ENCODE measurements around the gene ANKRD11. TPM values are rescaled to one million over a fixed set of nuclear protein-coding genes. Genes with fewer than 3 reads are reported as not detected.

ANKRD11 gene
- total RNA-seq, 1 experiment from 2014 or later = 266 TPM

DNA sequence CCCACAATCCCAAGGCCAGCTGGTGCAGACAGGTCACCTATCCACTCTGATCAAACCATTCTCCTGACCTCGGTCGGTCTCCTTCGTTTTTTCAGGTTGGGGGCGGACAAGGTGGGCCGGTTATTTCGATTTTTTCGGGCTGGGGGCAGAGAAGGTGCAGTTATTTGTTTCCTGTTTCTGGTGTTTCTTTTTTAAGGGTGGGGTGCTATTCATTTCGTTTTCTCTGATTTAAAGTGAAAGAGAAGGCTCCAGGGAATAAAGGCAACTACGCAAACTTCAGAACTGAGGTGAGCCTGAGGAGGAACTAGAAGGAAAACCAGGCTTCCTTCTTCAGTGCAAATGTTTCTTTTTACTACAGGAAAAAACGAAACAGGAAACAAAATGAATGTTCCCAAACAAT lies 64.8 kb downstream of the ANKRD11 start:
- no TSS peak for BruUV-seq (replicated peaks)
- no peak for ATAC-seq
- Histone ChIP-seq H3K9ac (ENCODE audit: low read length) (no peak overlapping the region), H3K36me3 (ENCODE audit: control insufficient read depth in 1 of 2, insufficient read depth in 2 of 2, low read length in 2 of 2) (peaks cover 6 to 8% of the 10 kb centered on the region in 2 experiments; a peak in 2 of 4 replicates), H3K27ac (ENCODE audit: low read depth, low read length) (no peak overlapping the region), H4K20me1 (ENCODE audit: insufficient read depth) (peaks cover 46% of the 10 kb centered on the region), H3K79me2 (ENCODE audit: insufficient read depth, low read length) (peaks cover 86% of the 10 kb centered on the region), H3K27me3 (ENCODE audit: insufficient read depth, low read length) (no peaks in the 10 kb centered on the region), H3K9me3 (ENCODE audit: control insufficient read depth in 1 of 2, insufficient read depth in 1 of 2, low read depth in 1 of 2, low read length in 2 of 2) (no peaks in the 10 kb centered on the region), H3K4me1 (ENCODE audit: control insufficient read depth in 1 of 2, insufficient read depth in 2 of 2, low read length in 2 of 2) (no peaks in the 10 kb centered on the region), H2AFZ (ENCODE audit: low read depth, low read length, poor library complexity, severe bottlenecking) (no peak overlapping the region), H3K4me3 (replicated peaks in 1 of 2; ENCODE audit: low read depth in 1 of 2, low read length in 2 of 2) (no peak overlapping the region), H3K4me2 (ENCODE audit: low read length) (no peak overlapping the region), H3K9me2 (ENCODE audit: insufficient read depth) (no peaks in the 10 kb centered on the region)
- no peak for DNase-seq (ENCODE audit: low read depth, low spot score)
- TF ChIP-seq SIN3A (IDR thresholded peaks at IDR 0.05; ENCODE audit: low read depth) (no peak), EZH2phosphoT487 (IDR thresholded peaks at IDR 0.05; ENCODE audit: borderline replicate concordance) (no peak), EZH2 (IDR thresholded peaks at IDR 0.05) (no peak), JUND (IDR thresholded peaks at IDR 0.05) (no peak), TCF7L2 (IDR thresholded peaks at IDR 0.05; ENCODE audit: borderline replicate concordance, extremely low read depth, insufficient read depth, insufficient read length) (no peak), ZFX (IDR thresholded peaks at IDR 0.05) (no peak), ELF1 (IDR thresholded peaks at IDR 0.05; ENCODE audit: borderline replicate concordance, low read depth) (no peak), EGR1 (IDR thresholded peaks at IDR 0.05; ENCODE audit: low read depth) (no peak), RAD21 (IDR thresholded peaks at IDR 0.05; ENCODE audit: low read depth) (no peak)
- TF ChIP-seq, protein P1, sequence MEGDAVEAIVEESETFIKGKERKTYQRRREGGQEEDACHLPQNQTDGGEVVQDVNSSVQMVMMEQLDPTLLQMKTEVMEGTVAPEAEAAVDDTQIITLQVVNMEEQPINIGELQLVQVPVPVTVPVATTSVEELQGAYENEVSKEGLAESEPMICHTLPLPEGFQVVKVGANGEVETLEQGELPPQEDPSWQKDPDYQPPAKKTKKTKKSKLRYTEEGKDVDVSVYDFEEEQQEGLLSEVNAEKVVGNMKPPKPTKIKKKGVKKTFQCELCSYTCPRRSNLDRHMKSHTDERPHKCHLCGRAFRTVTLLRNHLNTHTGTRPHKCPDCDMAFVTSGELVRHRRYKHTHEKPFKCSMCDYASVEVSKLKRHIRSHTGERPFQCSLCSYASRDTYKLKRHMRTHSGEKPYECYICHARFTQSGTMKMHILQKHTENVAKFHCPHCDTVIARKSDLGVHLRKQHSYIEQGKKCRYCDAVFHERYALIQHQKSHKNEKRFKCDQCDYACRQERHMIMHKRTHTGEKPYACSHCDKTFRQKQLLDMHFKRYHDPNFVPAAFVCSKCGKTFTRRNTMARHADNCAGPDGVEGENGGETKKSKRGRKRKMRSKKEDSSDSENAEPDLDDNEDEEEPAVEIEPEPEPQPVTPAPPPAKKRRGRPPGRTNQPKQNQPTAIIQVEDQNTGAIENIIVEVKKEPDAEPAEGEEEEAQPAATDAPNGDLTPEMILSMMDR (IDR thresholded peaks at IDR 0.05 in 2 of 3, conservative IDR thresholded peaks at IDR 0.05 in 1 of 3; ENCODE audit: borderline replicate concordance in 1 of 3, insufficient read depth in 1 of 3, low read depth in 2 of 3, low read length in 2 of 3) = no peak
- CTCF ChIA-PET = no interaction called here
- POLR2A ChIA-PET = no interaction called here
- intact Hi-C loops (cut with micrococcal nuclease) = no loop called here
- RAD21 ChIA-PET (ENCODE audit: low non-redundant PET in 1 of 2, low total read pairs in 2 of 2, uncharacterized antibody in 2 of 2, unreplicated experiment in 2 of 2) = no interaction called here

Measured in HCT116 (cell line).